GM23338 (cell line): Measurements from ENCODE around the gene TCF12. TPM values are rescaled to one million over a fixed set of nuclear protein-coding genes. Genes with fewer than 3 reads are reported as not detected.

Experiments used
- ATAC-seq: fragments of 200-7000 bp; cut with Tn5 transposase; 3 replicates; pipeline ENCODE4 v1.9.1; 2020
- DNase-seq: peaks from one replicate; pipeline ENCODE4 v3.0.0-alpha.2; 2015; ENCODE audit warnings: low spot score
- H2AFZ ChIP-seq: fragments of 200-600 bp; sonication (generic); 2 replicates; pipeline ENCODE4 v1.8.0; 2016; ENCODE audit warnings: antibody characterized with exemption, mild to moderate bottlenecking, moderate library complexity
- H3F3A ChIP-seq: fragments of 200-600 bp; sonication (generic); replicated peaks from 2 replicates; pipeline ENCODE4 v1.8.0; 2017; ENCODE audit warnings: antibody characterized with exemption, mixed run types, low read depth
- H3K27ac ChIP-seq: fragments of 200-600 bp; sonication (generic); 2 replicates; pipeline ENCODE4 v1.6.1; 2016; ENCODE audit warnings: low read depth
- H3K27me3 ChIP-seq: fragments of 200-600 bp; sonication (generic); 2 replicates; pipeline ENCODE4 v1.8.0; 2016; ENCODE audit warnings: mild to moderate bottlenecking, mixed run types, moderate library complexity; ENCODE audit not compliant: insufficient read depth
- H3K36me3 ChIP-seq: fragments of 200-600 bp; sonication (generic); 2 replicates; pipeline ENCODE4 v1.8.0; 2016; ENCODE audit warnings: mild to moderate bottlenecking; ENCODE audit not compliant: insufficient read depth
- H3K4me1 ChIP-seq: fragments of 200-600 bp; sonication (generic); 2 replicates; pipeline ENCODE4 v1.8.0; 2016; ENCODE audit warnings: mild to moderate bottlenecking, moderate library complexity; ENCODE audit not compliant: insufficient read depth
- H3K4me2 ChIP-seq: fragments of 200-600 bp; sonication (generic); 2 replicates; pipeline ENCODE4 v1.7.1; 2017; ENCODE audit warnings: mixed run types
- H3K4me3 ChIP-seq: fragments of 200-600 bp; sonication (generic); 2 replicates; pipeline ENCODE4 v1.6.1; 2016; ENCODE audit warnings: mixed run types
- H3K79me2 ChIP-seq: fragments of 200-600 bp; sonication (generic); replicated peaks from 2 replicates; pipeline ENCODE4 v1.8.0; 2017; ENCODE audit warnings: mild to moderate bottlenecking; ENCODE audit not compliant: insufficient read depth
- H3K9me2 ChIP-seq: fragments of 200-600 bp; sonication (generic); 2 replicates; pipeline ENCODE4 v1.8.0; 2017; ENCODE audit not compliant: insufficient read depth
- H4K20me1 ChIP-seq: fragments of 200-600 bp; sonication (generic); replicated peaks from 2 replicates; pipeline ENCODE4 v1.8.0; 2017; ENCODE audit warnings: mild to moderate bottlenecking; ENCODE audit not compliant: insufficient read depth
- H3K27ac Mint-ChIP-seq: 2 replicates; pipeline ENCODE4 v1.8.0; 2020; ENCODE audit warnings: inconsistent platforms, mild to moderate bottlenecking, moderate library complexity, mixed read lengths
- H3K27me3 Mint-ChIP-seq: 3 replicates; pipeline ENCODE4 v1.8.0; 2022; ENCODE audit warnings: low read depth, mild to moderate bottlenecking, moderate library complexity, mixed read lengths, inconsistent platforms; ENCODE audit not compliant: insufficient read depth, poor library complexity
- H3K36me3 Mint-ChIP-seq: 3 replicates; pipeline ENCODE4 v1.8.0; 2021; ENCODE audit warnings: low read depth, mild to moderate bottlenecking, inconsistent platforms, moderate library complexity, mixed read lengths
- H3K4me1 Mint-ChIP-seq: 3 replicates; pipeline ENCODE4 v1.8.0; 2020; ENCODE audit warnings: mild to moderate bottlenecking, inconsistent platforms, mixed read lengths
- H3K4me3 Mint-ChIP-seq: 3 replicates; pipeline ENCODE4 v1.8.0; 2021; ENCODE audit warnings: moderate library complexity, mild to moderate bottlenecking, inconsistent platforms, mixed read lengths
- H3K9me3 Mint-ChIP-seq: 3 replicates; pipeline ENCODE4 v1.8.0; 2020; ENCODE audit warnings: moderate library complexity, mild to moderate bottlenecking, inconsistent platforms, mixed read lengths
- CREB1 ChIP-seq: fragments of 250-450 bp; sonication (Bioruptor Pico); IDR thresholded peaks from 2 replicates; pipeline ENCODE4 v1.5.0; 2020; ENCODE audit warnings: low read depth, mild to moderate bottlenecking, moderate library complexity
- EZH2 ChIP-seq: fragments of 200-600 bp; sonication (generic); IDR thresholded peaks from one replicate; pipeline ENCODE4 v1.8.0; 2017; ENCODE audit warnings: antibody characterized with exemption, mild to moderate bottlenecking, low read depth; ENCODE audit not compliant: unreplicated experiment
- EZH2phosphoT487 ChIP-seq: fragments of 200-600 bp; sonication (generic); IDR thresholded peaks from one replicate; pipeline ENCODE4 v1.8.1; 2018; ENCODE audit warnings: antibody characterized with exemption; ENCODE audit not compliant: unreplicated experiment
- NANOG ChIP-seq: IDR thresholded peaks from 2 replicates; pipeline ENCODE4 v1.6.1; 2016; ENCODE audit warnings: antibody characterized with exemption, borderline replicate concordance
- STAT1 ChIP-seq: IDR thresholded peaks from one replicate; pipeline ENCODE4 v1.6.1; 2016; ENCODE audit warnings: antibody characterized with exemption; ENCODE audit not compliant: unreplicated experiment
- ZNF114 ChIP-seq: fragments of 250-450 bp; sonication (Bioruptor Pico); IDR thresholded peaks from 2 replicates; pipeline ENCODE4 v1.5.0; 2020; ENCODE audit warnings: mild to moderate bottlenecking, moderate library complexity
- ZNF331 ChIP-seq: fragments of 250-450 bp; sonication (Bioruptor Pico); IDR thresholded peaks from 2 replicates; pipeline ENCODE4 v1.5.0; 2020; ENCODE audit warnings: low read depth, mild to moderate bottlenecking, moderate library complexity
- polyA plus RNA-seq: library from polyadenylated mRNA; unstranded; fragments of >200 nt; fragmentation: Nextera tagmentation; extraction: Ambion mirVana; gene quantifications from 2 replicates; pipeline ENCODE4 v1.2.1, GENCODE V29; 2016
- total RNA-seq: library from RNA; depleted of rRNA; stranded (reverse); fragments of >200 nt; shearing (Covaris generic); gene quantifications from 2 replicates; pipeline ENCODE4 v1.2.3, GENCODE V29; 2014
- TF ChIP-seq, protein P1 (sequence below): IDR thresholded peaks from one replicate; pipeline ENCODE4 v1.6.1; 2018; ENCODE audit warnings: antibody characterized with exemption; ENCODE audit not compliant: unreplicated experiment
- TF ChIP-seq, protein P2 (sequence below): fragments of 250-450 bp; sonication (Bioruptor Pico); IDR thresholded peaks from 2 replicates; pipeline ENCODE4 v1.5.0; 2020; ENCODE audit warnings: mild to moderate bottlenecking, moderate library complexity
- TF ChIP-seq, protein P3 (sequence below): IDR thresholded peaks from 2 replicates; pipeline ENCODE4 v1.6.1; 2016; ENCODE audit warnings: antibody characterized with exemption
- TF ChIP-seq, protein P4 (sequence below), 2 experiments: fragments of 200-600 bp in 1 of 2; sonication (generic) in 1 of 2; conservative IDR thresholded peaks; 2 replicates each; pipeline versions ENCODE4 v1.5.1 to v1.6.1; 2016 to 2017; ENCODE audit warnings: antibody characterized with exemption in 2 of 2, low read depth in 2 of 2, mild to moderate bottlenecking in 2 of 2, moderate library complexity in 1 of 2

Gene TCF12
- total and polyA plus RNA-seq, 2 experiments from 2014 or later: 27.6 to 104 TPM

DNA sequence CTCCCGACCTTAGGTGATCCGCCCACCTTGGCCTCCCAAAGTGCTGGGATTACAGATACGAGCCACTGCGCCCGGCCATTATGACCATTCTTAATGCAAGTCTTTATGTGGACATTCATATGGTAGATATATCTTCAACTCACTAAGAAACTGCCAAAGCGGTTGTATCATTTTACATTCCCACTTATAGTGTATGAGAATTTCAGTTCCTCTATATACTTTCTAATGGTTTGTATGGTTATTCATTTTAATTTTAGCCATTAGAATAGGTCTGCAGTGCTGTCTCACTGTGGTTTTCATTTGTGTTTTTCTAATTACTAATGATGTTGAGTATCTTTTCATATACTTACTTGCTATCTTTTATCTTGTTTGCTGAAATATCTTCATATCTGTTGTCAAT lies 32.5 kb downstream of the TCF12 start:
- H2AFZ ChIP-seq: no peak overlapping the region
- DNase-seq (no peak), ATAC-seq (no peak)
- TF ChIP-seq EZH2: no peak
- TF ChIP-seq, protein P1, sequence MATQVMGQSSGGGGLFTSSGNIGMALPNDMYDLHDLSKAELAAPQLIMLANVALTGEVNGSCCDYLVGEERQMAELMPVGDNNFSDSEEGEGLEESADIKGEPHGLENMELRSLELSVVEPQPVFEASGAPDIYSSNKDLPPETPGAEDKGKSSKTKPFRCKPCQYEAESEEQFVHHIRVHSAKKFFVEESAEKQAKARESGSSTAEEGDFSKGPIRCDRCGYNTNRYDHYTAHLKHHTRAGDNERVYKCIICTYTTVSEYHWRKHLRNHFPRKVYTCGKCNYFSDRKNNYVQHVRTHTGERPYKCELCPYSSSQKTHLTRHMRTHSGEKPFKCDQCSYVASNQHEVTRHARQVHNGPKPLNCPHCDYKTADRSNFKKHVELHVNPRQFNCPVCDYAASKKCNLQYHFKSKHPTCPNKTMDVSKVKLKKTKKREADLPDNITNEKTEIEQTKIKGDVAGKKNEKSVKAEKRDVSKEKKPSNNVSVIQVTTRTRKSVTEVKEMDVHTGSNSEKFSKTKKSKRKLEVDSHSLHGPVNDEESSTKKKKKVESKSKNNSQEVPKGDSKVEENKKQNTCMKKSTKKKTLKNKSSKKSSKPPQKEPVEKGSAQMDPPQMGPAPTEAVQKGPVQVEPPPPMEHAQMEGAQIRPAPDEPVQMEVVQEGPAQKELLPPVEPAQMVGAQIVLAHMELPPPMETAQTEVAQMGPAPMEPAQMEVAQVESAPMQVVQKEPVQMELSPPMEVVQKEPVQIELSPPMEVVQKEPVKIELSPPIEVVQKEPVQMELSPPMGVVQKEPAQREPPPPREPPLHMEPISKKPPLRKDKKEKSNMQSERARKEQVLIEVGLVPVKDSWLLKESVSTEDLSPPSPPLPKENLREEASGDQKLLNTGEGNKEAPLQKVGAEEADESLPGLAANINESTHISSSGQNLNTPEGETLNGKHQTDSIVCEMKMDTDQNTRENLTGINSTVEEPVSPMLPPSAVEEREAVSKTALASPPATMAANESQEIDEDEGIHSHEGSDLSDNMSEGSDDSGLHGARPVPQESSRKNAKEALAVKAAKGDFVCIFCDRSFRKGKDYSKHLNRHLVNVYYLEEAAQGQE: no peak
- no peak for TF ChIP-seq CREB1
- no peak for TF ChIP-seq STAT1
- TF ChIP-seq ZNF331 (CRISPR knock-in tag): no peak
- no peak for TF ChIP-seq EZH2phosphoT487
- TF ChIP-seq, protein P2, sequence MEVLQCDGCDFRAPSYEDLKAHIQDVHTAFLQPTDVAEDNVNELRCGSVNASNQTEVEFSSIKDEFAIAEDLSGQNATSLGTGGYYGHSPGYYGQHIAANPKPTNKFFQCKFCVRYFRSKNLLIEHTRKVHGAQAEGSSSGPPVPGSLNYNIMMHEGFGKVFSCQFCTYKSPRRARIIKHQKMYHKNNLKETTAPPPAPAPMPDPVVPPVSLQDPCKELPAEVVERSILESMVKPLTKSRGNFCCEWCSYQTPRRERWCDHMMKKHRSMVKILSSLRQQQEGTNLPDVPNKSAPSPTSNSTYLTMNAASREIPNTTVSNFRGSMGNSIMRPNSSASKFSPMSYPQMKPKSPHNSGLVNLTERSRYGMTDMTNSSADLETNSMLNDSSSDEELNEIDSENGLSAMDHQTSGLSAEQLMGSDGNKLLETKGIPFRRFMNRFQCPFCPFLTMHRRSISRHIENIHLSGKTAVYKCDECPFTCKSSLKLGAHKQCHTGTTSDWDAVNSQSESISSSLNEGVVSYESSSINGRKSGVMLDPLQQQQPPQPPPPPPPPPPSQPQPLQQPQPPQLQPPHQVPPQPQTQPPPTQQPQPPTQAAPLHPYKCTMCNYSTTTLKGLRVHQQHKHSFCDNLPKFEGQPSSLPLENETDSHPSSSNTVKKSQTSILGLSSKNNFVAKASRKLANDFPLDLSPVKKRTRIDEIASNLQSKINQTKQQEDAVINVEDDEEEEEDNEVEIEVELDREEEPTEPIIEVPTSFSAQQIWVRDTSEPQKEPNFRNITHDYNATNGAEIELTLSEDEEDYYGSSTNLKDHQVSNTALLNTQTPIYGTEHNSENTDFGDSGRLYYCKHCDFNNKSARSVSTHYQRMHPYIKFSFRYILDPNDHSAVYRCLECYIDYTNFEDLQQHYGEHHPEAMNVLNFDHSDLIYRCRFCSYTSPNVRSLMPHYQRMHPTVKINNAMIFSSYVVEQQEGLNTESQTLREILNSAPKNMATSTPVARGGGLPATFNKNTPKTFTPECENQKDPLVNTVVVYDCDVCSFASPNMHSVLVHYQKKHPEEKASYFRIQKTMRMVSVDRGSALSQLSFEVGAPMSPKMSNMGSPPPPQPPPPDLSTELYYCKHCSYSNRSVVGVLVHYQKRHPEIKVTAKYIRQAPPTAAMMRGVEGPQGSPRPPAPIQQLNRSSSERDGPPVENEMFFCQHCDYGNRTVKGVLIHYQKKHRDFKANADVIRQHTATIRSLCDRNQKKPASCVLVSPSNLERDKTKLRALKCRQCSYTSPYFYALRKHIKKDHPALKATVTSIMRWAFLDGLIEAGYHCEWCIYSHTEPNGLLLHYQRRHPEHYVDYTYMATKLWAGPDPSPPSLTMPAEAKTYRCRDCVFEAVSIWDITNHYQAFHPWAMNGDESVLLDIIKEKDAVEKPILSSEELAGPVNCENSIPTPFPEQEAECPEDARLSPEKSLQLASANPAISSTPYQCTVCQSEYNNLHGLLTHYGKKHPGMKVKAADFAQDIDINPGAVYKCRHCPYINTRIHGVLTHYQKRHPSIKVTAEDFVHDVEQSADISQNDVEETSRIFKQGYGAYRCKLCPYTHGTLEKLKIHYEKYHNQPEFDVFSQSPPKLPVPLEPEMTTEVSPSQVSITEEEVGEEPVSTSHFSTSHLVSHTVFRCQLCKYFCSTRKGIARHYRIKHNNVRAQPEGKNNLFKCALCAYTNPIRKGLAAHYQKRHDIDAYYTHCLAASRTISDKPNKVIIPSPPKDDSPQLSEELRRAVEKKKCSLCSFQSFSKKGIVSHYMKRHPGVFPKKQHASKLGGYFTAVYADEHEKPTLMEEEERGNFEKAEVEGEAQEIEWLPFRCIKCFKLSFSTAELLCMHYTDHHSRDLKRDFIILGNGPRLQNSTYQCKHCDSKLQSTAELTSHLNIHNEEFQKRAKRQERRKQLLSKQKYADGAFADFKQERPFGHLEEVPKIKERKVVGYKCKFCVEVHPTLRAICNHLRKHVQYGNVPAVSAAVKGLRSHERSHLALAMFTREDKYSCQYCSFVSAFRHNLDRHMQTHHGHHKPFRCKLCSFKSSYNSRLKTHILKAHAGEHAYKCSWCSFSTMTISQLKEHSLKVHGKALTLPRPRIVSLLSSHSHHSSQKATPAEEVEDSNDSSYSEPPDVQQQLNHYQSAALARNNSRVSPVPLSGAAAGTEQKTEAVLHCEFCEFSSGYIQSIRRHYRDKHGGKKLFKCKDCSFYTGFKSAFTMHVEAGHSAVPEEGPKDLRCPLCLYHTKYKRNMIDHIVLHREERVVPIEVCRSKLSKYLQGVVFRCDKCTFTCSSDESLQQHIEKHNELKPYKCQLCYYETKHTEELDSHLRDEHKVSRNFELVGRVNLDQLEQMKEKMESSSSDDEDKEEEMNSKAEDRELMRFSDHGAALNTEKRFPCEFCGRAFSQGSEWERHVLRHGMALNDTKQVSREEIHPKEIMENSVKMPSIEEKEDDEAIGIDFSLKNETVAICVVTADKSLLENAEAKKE (CRISPR knock-in tag): no peak
- TF ChIP-seq, protein P3, sequence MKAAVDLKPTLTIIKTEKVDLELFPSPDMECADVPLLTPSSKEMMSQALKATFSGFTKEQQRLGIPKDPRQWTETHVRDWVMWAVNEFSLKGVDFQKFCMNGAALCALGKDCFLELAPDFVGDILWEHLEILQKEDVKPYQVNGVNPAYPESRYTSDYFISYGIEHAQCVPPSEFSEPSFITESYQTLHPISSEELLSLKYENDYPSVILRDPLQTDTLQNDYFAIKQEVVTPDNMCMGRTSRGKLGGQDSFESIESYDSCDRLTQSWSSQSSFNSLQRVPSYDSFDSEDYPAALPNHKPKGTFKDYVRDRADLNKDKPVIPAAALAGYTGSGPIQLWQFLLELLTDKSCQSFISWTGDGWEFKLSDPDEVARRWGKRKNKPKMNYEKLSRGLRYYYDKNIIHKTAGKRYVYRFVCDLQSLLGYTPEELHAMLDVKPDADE: no peak
- TF ChIP-seq, protein P4, sequence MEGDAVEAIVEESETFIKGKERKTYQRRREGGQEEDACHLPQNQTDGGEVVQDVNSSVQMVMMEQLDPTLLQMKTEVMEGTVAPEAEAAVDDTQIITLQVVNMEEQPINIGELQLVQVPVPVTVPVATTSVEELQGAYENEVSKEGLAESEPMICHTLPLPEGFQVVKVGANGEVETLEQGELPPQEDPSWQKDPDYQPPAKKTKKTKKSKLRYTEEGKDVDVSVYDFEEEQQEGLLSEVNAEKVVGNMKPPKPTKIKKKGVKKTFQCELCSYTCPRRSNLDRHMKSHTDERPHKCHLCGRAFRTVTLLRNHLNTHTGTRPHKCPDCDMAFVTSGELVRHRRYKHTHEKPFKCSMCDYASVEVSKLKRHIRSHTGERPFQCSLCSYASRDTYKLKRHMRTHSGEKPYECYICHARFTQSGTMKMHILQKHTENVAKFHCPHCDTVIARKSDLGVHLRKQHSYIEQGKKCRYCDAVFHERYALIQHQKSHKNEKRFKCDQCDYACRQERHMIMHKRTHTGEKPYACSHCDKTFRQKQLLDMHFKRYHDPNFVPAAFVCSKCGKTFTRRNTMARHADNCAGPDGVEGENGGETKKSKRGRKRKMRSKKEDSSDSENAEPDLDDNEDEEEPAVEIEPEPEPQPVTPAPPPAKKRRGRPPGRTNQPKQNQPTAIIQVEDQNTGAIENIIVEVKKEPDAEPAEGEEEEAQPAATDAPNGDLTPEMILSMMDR (conservative IDR thresholded peaks at IDR 0.05; ENCODE audit: low read depth in 2 of 2): no peak
- TF ChIP-seq NANOG: no peak
- no peak for TF ChIP-seq ZNF114
- H3K4me1 ChIP-seq: no peaks in the 10 kb centered on the region; the same call in 1 of the 2 replicates
- Mint-ChIP-seq H3K36me3 (peaks cover 33% of the 10 kb centered on the region), H3K27me3 (no peaks in the 10 kb centered on the region), H3K27ac (no peak overlapping the region), H3K4me1 (peaks cover 9% of the 10 kb centered on the region), H3K4me3 (no peak overlapping the region), H3K9me3 (peaks cover 10% of the 10 kb centered on the region)
- peaks cover 100% of the 10 kb centered on the region for H3K79me2 ChIP-seq
- no peaks in the 10 kb centered on the region for H3K27me3 ChIP-seq
- no peak overlapping the region for H3K4me3 ChIP-seq
- H3K4me2 ChIP-seq: no peak overlapping the region
- H3K9me2 ChIP-seq: no peaks in the 10 kb centered on the region
- H3K27ac ChIP-seq: no peak overlapping the region
- H3K36me3 ChIP-seq: no peaks in the 10 kb centered on the region
- H3F3A ChIP-seq: no peaks in the 10 kb centered on the region
- peaks cover 10% of the 10 kb centered on the region for H4K20me1 ChIP-seq
